ENCODE results near the gene SPG21.

- TF ChIP-seq EZH2 (IDR thresholded peaks at IDR 0.05; ENCODE audit: borderline replicate concordance, low read depth, low read length, poor library complexity, severe bottlenecking) (no peak), CTCF (conservative IDR thresholded peaks at IDR 0.05; ENCODE audit: low read depth, low read length) (no peak)
These were observed 49.1 kb upstream of the SPG21 start for GRCh38 chr15:65038836-65039235.
